ENCODE measurements around the gene LMAN1. TPM values are rescaled to one million over a fixed set of nuclear protein-coding genes. Genes with fewer than 3 reads are reported as not detected.
A peak's percentile ranks its signal among the peaks of the same experiment; 100 is the strongest.

LMAN1 gene
- total and polyA plus RNA-seq, 2 of the 13 experiments (the other 11 are each of a cell fraction or from before 2014, with no cell fraction given), result 127 to 131 TPM

DNA sequence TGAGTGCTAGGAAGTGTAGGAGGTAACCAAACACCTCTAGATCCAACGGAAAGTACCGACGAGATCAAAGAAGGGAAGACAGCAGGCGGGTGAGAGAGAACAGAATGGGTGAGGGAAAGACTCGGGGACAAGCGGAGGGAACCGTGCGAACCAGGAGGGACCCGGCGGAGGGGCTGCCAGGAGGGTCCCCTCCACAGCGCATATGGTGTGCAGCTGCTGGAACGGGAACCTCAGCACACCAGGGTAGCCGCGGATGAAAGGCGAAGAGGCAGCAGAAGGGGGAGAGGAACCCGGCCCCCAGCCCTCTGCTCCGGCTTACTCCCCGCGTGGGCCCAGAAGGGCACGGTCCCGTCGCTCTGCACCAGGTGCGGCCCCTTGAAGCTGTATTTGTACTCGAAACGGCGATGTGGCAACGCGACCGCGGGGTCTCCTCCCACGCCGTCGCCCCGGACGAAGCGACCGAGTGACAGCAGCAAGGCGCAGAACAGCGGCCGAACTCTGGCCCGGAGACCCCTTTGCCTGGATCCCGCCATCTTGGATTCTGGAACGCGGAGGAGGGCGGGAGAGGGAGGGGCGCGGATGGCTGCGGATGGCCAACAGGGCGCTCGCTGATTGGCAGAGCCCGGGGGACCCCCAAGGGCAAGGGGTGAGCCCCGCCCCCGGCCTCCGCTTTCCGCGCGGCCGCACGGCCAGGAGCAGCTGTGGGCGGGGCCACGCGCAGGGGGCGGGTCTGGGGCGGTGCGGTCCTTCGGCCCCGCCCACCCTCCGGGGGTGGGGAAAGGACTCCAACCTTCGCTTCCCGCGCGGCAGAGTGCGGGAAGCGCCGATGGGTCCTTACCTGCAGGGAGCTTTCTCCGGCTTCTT, at the start of gene LMAN1 (continued):
- no peak for TF ChIP-seq NONO (IDR thresholded peaks at IDR 0.05)
- peak; percentile 74; the same call in 1 of the 2 replicates for TF ChIP-seq NONO (CRISPR knock-in tag; conservative IDR thresholded peaks at IDR 0.05)
- TF ChIP-seq ZNF572 (CRISPR knock-in tag; IDR thresholded peaks at IDR 0.05), result no peak
- no peak for TF ChIP-seq CBX2 (IDR thresholded peaks at IDR 0.05; ENCODE audit: low read depth, low read length)
- no peak for TF ChIP-seq CBX2 (CRISPR knock-in tag; IDR thresholded peaks at IDR 0.05; ENCODE audit: low read depth)
- no peak for TF ChIP-seq ZNF878 (CRISPR knock-in tag; IDR thresholded peaks at IDR 0.05)
- no peak for TF ChIP-seq SIN3A (IDR thresholded peaks at IDR 0.05; ENCODE audit: borderline replicate concordance, low read depth, low read length)
- 0 out of 2 replicates have a peak, but pooled peaks have one; percentile 36 for TF ChIP-seq KDM4B (CRISPR knock-in tag; IDR thresholded peaks at IDR 0.05)
- peak; percentile 22 for TF ChIP-seq SPEN (CRISPR knock-in tag; IDR thresholded peaks at IDR 0.05; ENCODE audit: low read depth)
- TF ChIP-seq BRD4 (CRISPR knock-in tag; IDR thresholded peaks at IDR 0.05), result peak; percentile 70
- TF ChIP-seq RARG (CRISPR knock-in tag; IDR thresholded peaks at IDR 0.05; ENCODE audit: low read depth), result no peak
- peak; percentile 73; the same call in 1 of the 2 replicates for TF ChIP-seq BORCS8-MEF2B (CRISPR knock-in tag; IDR thresholded peaks at IDR 0.05)
- no peak for TF ChIP-seq LCORL (IDR thresholded peaks at IDR 0.05)
- TF ChIP-seq LCORL (CRISPR knock-in tag; IDR thresholded peaks at IDR 0.05), result no peak
- TF ChIP-seq TRIM24 (CRISPR knock-in tag; IDR thresholded peaks at IDR 0.05), result no peak
- TF ChIP-seq PTBP1 (IDR thresholded peaks at IDR 0.05; ENCODE audit: low read depth, low read length, poor library complexity, severe bottlenecking), result no peak
- TF ChIP-seq ZNF260 (CRISPR knock-in tag; IDR thresholded peaks at IDR 0.05; ENCODE audit: borderline replicate concordance, low read depth), result no peak
- TF ChIP-seq ZGPAT (CRISPR knock-in tag; IDR thresholded peaks at IDR 0.05), result peak; percentile 88
- TF ChIP-seq IKZF5 (CRISPR knock-in tag; IDR thresholded peaks at IDR 0.05), result no peak; the same call in 1 of the 2 replicates
- TF ChIP-seq, protein P1, sequence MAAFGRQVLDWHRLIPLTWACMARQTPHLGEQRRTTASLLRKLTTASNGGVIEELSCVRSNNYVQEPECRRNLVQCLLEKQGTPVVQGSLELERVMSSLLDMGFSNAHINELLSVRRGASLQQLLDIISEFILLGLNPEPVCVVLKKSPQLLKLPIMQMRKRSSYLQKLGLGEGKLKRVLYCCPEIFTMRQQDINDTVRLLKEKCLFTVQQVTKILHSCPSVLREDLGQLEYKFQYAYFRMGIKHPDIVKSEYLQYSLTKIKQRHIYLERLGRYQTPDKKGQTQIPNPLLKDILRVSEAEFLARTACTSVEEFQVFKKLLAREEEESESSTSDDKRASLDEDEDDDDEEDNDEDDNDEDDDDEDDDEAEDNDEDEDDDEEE (CRISPR knock-in tag; IDR thresholded peaks at IDR 0.05), result 0 out of 2 replicates have a peak, but pooled peaks have one; percentile 75
- no peak for TF ChIP-seq EP300 (IDR thresholded peaks at IDR 0.05; ENCODE audit: low read depth in 2 of 2, low read length in 2 of 2)
- TF ChIP-seq EP300 (CRISPR knock-in tag; IDR thresholded peaks at IDR 0.05; ENCODE audit: borderline replicate concordance), result peak; percentile 8; the same call in 1 of the 2 replicates
- no peak for TF ChIP-seq NR2F6 (IDR thresholded peaks at IDR 0.05)
- peak; percentile 19; the same call in 1 of the 2 replicates for TF ChIP-seq NR2F6 (CRISPR knock-in tag; IDR thresholded peaks at IDR 0.05)
- no peak for TF ChIP-seq BHLHE40 (IDR thresholded peaks at IDR 0.05; ENCODE audit: low read length)
- TF ChIP-seq, protein P2, sequence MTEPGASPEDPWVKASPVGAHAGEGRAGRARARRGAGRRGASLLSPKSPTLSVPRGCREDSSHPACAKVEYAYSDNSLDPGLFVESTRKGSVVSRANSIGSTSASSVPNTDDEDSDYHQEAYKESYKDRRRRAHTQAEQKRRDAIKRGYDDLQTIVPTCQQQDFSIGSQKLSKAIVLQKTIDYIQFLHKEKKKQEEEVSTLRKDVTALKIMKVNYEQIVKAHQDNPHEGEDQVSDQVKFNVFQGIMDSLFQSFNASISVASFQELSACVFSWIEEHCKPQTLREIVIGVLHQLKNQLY (CRISPR knock-in tag; IDR thresholded peaks at IDR 0.05), result no peak
- peak; percentile 95 for TF ChIP-seq SRY (CRISPR knock-in tag; IDR thresholded peaks at IDR 0.05)
- no peak for TF ChIP-seq ZNF550 (CRISPR knock-in tag; IDR thresholded peaks at IDR 0.05; ENCODE audit: borderline replicate concordance)
